Epithelial cell of prostate (primary cell): ENCODE measurements around the gene GRID1.

ENCODE experiments used
- DNase-seq: peaks from one replicate; pipeline ENCODE4 v3.0.0-alpha.2; 2011; ENCODE audit warnings: low read depth, low spot score
- H3K27ac ChIP-seq: fragments of 450-650 bp; 2 replicates; pipeline ENCODE4 v1.5.1; 2017; ENCODE audit warnings: mild to moderate bottlenecking

GRID1 gene

DNA sequence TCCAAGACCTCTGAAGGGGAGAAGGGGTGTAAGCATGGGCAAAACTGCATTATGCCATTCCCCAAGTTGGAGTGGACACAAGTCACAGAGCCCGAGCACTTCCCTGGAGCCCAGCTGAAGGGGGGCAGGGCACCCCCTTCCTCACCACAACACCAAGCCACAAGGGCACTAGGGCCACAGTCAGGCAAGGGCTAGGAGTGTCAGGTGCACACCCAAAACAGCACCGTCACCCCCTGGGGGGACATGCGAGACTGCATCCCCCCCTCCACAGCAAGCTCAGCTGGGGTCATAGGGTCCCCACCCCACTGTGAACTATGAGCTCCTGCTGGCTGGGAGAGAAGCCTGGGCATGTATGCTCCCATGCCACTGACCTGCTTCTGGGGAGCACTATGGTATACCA is 143.9 kb downstream of the GRID1 start:
- DNase-seq: no peak
- no peak overlapping the region for H3K27ac ChIP-seq

GRCh38 chr10:86222336-86222650 is 144.3 kb downstream of the GRID1 start:
- H3K27ac ChIP-seq: no peak overlapping the region
- no peak for DNase-seq

DNA sequence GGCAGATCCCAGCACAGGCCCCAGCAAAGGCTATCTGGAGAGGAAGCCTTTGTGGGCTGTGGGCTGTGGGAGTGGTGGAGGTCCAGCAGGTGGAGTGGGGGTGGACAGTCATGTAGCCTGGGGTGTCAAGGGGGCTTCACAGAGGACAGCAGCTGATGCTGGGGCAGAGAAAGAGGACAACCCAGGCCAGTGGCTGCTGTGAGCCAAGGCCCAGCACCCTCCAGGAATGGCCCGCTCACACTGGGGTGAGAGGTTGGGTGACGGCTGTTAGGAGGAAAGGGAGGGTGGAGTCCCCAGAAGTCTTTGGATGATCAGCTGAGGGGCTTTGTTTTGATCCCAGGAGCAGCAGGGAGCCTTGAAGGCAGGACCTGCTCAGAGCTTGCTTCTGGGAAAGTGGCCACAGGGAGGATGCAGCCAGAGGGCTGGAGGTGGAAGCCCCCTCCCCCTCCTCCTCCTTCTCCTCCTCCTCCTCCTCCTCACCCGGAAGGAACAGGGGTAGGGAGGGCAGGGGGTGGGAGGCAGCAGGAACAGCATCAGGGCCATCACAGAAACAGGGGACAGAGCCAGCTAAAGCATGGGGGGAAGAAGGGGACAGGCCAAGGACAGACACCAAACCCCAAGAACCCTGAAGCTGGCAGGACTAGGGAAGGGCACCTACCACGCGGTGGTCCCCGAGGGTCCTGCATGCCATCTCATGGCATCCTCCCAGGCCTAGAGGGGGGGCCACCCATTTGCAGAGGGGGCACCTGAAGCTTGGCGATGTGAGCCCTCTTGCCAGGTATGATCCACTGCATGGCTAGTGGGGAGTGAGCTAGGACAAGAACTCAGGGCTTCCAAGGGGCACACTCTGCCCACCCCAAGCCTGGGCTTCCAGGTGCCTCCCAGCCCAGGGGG is 144.9 kb downstream of the GRID1 start:
- DNase-seq: no peak
- no peak overlapping the region for H3K27ac ChIP-seq

DNA sequence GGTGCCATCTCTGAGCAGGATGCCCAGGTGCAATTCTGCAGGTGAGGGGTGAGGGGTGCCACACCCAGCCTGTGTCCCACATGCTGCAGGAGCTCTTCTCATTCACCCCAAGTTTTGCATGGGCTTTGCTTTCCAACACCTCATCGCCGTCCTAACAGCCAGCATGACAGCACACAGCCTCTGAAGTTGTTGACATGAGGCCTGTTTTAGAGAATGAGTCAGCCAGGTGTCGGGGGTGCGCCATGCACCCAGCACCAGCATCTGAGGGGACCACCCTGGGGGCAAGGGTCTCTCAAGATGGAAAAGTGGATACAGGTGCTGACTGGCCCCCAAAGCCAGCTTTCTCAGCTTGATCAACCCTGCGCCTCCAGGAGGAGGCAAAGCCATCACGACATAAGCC is 146.0 kb downstream of the GRID1 start:
- no peak for DNase-seq
- no peak overlapping the region for H3K27ac ChIP-seq

DNA sequence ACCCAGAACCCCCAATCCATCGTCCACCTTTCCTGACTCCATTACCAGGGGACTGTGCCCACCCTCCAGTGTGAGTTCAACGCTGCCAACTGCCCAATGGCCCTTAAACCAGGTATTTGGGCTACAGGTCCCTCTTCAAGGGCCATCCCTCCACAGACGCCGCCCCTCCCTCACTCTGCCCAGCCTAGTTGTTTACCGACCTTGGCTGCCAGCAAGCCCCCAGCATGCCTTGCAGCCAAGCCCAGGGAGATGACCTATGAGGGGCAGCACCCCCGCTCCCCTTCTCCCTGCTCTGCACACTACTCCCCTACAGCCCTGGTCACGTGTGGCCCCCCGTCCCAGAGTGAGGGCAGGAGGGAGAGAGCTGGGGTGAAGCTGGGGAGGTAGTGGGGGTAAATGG is 147.3 kb downstream of the GRID1 start:
- no peak overlapping the region for H3K27ac ChIP-seq
- no peak for DNase-seq

DNA sequence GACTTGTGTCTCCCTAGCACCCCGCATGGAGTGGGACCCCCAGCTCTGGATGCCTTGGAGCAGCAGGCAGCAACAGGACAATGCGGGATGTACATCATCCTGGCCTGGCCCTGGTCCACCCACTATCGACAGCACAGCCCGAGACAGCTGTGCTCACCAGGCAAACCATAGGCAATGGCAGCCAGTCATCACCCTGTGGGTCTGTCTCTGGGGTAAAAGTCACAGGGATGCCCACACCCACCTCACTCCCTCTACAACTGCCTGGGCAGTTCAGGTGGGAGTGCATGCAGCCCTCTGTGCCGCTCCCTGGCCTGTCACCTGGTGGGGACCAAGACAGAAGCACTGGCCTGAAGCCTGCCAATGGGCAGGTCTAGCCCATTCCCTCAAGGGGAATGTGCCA is 147.8 kb downstream of the GRID1 start:
- DNase-seq: no peak
- no peak overlapping the region for H3K27ac ChIP-seq

DNA sequence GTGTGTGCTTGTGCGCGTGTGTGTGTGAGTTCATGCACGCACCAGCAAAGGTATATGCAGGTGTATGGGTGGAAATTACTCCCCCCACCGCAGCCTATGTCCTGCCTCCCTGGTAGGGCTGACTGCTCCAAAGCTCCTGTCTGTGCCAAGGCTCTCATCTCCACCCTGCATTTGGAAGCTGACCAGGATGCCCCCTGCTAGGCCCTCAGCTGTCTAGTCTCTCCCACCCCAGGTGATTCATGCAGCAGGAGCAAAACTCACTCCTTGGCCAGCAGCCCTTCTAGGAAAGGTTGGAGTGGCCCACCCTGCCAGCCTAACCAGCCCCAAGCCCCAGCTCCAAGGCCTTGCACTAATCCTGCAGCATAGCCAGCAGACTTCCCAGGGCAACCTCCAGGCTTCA is 148.4 kb downstream of the GRID1 start:
- no peak for DNase-seq
- no peak overlapping the region for H3K27ac ChIP-seq

DNA sequence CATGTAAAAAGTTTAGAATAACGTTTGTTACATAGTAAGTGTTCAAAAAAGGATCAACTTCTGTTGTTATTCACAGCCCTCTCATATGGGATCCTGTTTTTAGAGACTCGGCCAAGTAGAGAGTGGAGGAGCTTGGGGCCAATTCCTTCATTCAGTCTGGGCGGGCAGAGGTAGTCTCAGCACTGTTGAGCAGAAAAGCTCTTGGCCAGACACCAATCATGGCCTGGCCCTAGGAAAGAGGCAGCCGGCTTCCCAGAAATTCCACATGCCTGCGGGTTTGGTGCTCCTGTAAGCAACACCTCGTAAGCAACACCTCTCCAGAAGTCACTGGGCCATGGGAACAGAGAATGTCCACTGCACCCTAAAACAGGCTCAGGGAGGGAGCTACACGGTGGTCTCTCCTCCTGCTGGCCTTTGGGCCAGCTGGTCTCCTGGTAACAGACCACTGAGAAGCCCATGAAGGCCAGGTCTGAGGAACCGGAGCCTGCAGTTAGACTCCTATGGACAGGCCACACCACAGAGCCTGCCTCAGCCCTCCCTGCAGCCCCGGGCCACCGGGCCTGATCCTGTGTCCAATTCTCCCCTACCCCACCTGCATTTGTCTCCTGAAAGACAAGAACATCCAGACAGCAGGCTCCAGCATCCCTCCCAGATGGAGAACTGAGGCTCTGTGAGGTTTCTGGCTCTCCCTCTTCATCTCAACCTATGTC is 149.1 kb downstream of the GRID1 start:
- DNase-seq: no peak
- no peak overlapping the region for H3K27ac ChIP-seq

GRCh38 chr10:86216886-86217285 is 149.7 kb downstream of the GRID1 start:
- no peak overlapping the region for H3K27ac ChIP-seq
- DNase-seq: no peak

- DNase-seq: no peak
- no peak overlapping the region for H3K27ac ChIP-seq
These were observed 150.9 kb downstream of the GRID1 start for GRCh38 chr10:86215712-86216111.

- DNase-seq: no peak
- no peak overlapping the region for H3K27ac ChIP-seq
These were observed 151.5 kb downstream of the GRID1 start for GRCh38 chr10:86215046-86215445.

DNA sequence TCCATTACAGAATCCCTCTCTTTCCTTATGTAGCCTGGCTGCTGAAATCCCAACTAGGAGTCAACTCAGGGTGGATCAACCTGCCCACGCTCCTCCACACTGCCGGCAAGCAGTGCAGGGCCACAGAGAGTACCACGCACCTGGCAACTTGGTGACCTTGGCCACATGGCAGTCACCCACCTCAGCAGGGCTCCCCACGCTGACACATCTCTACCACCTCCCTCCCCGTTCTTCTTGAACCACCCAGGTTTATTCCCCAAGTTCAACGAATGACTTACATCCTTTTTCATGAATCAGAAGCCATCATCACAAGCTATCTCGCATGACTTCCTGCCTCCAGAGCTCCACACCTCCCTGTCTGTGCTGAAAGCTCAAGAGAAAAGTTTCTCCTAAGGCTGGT is 153.4 kb downstream of the GRID1 start:
- no peak for DNase-seq

GRCh38 chr10:86212391-86212700 is 154.2 kb downstream of the GRID1 start:
- no peak for DNase-seq
- no peak overlapping the region for H3K27ac ChIP-seq

More for the DNA sequence above, 153.4 kb downstream of the GRID1 start:
- no peak overlapping the region for H3K27ac ChIP-seq

DNA sequence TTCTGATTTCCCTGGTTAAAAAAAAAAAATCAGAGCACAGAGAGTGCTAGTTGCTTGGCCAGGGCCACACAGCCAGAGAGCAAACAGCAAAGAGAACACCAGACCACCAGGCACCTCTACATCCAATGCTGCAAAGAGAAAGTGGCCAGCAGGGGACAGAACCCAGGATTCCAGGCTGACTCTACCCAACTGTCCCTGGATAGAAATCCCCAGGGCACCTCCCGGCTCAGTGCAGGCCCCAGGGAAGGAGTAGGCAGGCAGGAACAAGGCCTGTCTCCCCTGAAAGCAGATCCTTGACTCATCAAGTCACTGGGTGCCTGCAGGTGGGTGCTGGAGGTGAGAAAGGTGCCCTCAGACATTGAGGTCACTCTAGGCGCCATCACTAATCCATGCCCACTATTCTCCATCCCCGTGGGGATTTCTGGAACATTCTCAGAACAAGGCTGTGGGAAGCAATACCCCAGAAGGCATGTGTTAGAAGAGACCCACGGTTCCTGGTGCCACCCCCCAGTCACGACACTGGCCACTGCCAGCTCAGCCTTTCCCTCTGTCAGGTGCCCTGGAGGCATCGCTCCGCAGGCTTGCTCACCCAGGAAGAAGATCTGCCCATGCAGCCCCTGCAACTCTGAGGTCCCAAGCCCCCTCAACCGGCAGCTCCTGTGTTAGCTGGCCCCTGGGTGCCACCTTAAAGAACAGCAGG is 154.8 kb downstream of the GRID1 start:
- H3K27ac ChIP-seq: no peak overlapping the region
- no peak for DNase-seq

DNA sequence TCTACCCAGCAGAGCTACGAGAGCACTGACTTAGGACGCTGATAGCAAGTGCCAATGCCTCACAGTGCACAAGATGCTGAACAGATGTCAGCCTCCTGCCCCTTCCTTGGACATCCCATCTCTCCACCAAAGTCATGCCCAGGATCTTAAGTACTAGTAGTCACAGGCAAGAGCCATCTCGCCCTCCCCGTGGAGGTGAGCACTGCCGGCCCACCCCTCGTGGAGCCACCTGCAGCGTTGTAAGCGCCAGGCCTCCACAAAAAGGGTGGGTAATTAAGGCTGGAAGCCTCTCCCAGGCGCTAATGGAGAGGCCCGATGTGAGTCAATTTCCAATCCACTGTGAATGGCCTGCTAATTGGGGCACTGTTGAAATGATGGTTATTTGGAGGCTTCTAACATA is 156.2 kb downstream of the GRID1 start:
- no peak for DNase-seq

DNA sequence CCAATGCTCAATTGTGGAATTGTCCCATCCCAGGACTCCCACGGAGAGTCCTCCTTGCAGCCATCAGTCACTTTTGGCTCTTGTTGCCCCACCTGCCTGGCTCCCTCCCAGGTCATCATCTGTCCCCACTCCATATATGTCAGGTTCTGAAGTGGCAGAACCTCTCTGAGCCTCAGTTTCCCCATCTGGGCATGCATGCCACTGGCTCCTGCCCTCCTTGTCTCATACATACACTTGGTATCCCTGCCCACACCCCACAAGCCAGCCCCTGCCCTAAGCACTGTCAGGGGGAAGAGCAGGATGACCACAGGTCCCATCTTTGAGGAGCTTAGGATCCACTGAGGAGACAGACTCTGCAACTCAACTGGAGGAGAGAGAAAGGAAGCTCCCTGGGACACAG is 156.9 kb downstream of the GRID1 start:
- H3K27ac ChIP-seq: no peak overlapping the region
- DNase-seq: no peak

More for the DNA sequence above, 156.2 kb downstream of the GRID1 start:
- no peak overlapping the region for H3K27ac ChIP-seq

DNA sequence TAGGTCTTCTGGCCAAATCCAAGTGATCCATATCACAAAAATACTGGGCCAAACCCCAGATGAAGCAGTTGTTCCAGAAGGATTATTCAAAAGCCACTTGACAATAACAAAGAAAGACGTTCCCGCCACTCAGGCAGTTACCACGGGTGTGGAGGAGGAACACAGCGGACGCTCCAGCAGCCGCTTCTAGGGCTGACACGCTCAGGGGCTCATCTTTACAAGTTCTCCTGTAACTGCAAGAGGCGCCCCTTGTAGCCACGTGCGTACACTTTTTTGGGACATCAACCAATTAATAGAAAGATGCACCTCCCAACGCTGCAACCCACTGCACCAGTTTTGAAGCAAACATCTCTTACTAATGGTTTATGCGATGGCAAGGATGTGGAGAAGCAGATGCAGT is 159.4 kb downstream of the GRID1 start:
- no peak for DNase-seq
- no peak overlapping the region for H3K27ac ChIP-seq

- H3K27ac ChIP-seq: no peak overlapping the region
- DNase-seq: no peak
These were observed 160.4 kb downstream of the GRID1 start for GRCh38 chr10:86206240-86206579.

GRCh38 chr10:86205306-86206239 is 161.0 kb downstream of the GRID1 start:
- no peak overlapping the region for H3K27ac ChIP-seq
- DNase-seq: no peak
